Fibroblast of villous mesenchyme (primary cell): ENCODE results near the gene NUCKS1. TPM values are rescaled to one million over a fixed set of nuclear protein-coding genes. Genes with fewer than 3 reads are reported as not detected.
A peak's percentile ranks its signal among the peaks of the same experiment; 100 is the strongest.

Source experiments
- DNase-seq: peaks from one replicate; pipeline ENCODE4 v3.0.0-alpha.2; 2010; ENCODE audit warnings: low read depth
- H3K4me3 ChIP-seq: 2 replicates; pipeline ENCODE4 v1.5.1; 2011; ENCODE audit warnings: low read depth, mild to moderate bottlenecking, low read length
- total RNA-seq: library from RNA; depleted of rRNA; stranded (reverse); fragments of >200 nt; gene quantifications from 2 replicates; pipeline ENCODE4 v1.2.3, GENCODE V29; 2012
- TF ChIP-seq, protein P1 (sequence below): IDR thresholded peaks from 2 replicates; pipeline ENCODE4 v1.5.1; 2012; ENCODE audit warnings: low read depth, mild to moderate bottlenecking, low read length; ENCODE audit not compliant: insufficient read depth

NUCKS1 gene
- total RNA-seq, 1 donor: 233 TPM

DNA sequence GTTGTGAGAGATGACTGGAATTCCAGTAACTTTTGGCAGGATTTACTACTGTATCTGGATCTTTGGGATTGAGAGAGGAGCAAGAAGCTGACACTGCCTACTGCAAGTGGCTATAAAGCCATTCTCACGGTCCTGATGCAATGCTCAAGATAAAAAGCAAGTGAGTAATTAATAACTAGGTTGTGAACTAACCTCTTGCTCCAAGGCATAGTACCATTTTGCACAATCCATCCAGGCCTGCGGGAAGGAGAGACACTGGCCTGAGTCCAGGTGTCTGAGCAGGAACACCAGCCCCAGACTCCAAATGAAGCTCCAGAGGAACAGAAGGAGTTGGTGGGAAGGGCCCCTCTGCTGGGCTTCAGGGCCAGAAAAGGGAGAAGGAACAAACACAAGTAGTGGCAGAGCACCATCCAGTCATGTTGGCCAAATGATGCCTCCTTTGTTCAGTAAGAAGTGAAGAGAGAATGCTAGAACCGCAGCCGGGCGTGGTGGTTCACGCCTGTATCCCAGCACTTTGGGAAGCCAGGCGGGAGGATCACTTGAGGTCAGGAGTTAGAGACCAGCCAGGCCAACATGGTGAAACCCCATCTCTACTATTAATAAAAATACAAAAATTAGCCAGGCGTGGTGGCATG, 59.7 kb downstream of the NUCKS1 start:
- no peak overlapping the region for H3K4me3 ChIP-seq
- TF ChIP-seq, protein P1, sequence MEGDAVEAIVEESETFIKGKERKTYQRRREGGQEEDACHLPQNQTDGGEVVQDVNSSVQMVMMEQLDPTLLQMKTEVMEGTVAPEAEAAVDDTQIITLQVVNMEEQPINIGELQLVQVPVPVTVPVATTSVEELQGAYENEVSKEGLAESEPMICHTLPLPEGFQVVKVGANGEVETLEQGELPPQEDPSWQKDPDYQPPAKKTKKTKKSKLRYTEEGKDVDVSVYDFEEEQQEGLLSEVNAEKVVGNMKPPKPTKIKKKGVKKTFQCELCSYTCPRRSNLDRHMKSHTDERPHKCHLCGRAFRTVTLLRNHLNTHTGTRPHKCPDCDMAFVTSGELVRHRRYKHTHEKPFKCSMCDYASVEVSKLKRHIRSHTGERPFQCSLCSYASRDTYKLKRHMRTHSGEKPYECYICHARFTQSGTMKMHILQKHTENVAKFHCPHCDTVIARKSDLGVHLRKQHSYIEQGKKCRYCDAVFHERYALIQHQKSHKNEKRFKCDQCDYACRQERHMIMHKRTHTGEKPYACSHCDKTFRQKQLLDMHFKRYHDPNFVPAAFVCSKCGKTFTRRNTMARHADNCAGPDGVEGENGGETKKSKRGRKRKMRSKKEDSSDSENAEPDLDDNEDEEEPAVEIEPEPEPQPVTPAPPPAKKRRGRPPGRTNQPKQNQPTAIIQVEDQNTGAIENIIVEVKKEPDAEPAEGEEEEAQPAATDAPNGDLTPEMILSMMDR: no peak
- DNase-seq: peak; percentile 40

DNA sequence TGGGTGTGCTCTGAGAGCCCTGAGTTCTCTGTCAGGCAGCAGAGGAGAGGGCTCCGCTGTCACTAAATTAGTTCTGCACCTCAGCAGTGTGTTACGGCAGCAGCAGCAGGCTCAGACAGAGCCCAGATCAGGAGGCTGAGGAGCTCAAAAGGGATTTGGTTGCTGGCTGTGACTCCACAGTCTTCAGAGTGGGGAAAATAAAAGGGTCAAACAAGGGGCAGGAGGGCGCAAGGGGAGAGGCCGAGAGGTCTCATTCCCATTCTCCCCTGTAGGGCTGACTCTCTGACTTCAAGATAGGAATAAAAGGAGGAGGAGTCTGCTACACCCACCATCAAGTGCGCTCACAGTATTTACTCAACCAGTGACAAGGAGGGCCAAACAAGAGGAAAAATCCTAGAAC, 60.5 kb downstream of the NUCKS1 start:
- no peak overlapping the region for H3K4me3 ChIP-seq
- DNase-seq: no peak
- TF ChIP-seq, protein P1: no peak

DNA sequence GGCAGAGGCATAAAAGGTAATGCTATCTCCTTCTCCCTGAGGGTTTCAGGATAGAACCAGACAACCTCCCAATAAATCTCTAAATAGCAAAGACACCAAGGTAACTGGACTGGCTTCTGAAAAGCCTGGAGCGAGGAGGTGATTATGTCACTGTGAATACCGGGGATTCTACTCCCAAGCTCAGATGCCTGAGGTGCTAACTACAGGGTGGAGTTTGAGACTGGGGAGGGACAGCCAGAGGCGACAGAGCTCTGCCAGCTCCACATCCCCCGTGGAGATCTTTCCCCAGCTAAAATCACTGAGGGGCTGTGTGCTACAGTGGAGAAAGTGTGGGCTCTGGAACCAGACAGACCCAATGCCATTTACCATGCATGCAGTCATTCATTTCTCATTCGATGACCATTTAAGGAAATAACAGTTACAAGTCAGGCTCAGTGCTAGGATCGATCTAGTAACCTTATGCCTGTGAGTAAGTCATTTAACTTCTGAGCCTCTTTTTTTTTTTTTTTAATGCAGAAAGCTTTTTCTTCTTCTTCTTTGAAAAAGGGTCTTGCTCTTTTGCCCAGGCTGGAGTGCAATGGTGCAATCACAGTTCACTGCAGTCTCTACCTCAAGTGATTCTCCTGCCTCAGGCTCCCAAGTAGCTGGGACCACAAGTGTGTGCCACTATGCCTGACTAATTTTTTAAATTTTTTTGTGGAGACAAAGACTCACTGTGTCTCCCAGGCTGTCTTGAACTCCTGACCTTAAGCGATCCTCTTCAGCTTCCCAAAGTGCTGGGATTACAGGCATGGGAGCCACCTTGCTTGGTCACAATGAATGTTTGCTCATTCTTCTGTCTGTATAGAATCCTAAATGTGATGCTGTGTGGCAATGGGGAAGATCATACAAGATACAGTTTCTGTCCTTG, 61.6 kb downstream of the NUCKS1 start:
- no peak for DNase-seq
- TF ChIP-seq, protein P1: no peak
- H3K4me3 ChIP-seq: no peak overlapping the region

DNA sequence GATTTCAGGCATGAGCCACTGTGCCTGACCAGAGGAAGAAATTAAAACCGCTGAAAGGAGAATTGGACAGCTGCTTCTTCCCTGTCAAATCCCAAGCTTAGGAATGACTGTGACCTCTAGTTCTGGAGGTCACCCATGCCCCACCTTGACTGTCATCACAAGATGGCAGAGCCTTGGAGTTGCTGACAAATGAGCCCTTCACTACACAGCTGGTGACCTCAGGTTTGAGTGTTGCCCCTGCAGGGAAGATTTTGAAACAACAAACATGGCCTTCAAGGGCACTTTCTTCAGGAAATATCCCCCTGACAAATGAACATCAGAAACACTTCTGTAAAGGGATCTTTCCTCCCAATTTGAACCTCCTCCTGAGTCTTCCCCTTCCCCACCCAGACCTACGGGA, 62.7 kb downstream of the NUCKS1 start:
- no peak for DNase-seq
- H3K4me3 ChIP-seq: no peak overlapping the region
- TF ChIP-seq, protein P1: no peak

DNA sequence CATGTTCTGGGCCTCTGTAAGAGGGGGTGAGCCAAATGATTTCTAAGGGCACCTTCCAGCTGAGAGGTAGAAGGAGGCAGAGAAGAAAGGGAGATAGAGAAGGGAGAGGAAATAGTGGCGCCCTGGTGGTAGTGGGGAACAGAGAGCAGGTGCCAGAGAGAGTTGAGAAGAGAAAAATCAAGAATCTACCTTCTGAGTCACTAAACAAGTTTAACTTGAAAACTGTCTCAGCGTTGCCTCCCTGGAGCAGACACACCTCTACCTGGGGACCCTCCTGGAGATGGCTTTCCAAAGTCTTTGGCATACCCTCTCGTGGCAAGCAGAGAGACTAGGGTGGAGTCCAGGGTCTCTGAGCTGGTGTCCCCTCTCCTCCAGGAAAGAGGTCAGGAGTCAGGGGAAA, 68.6 kb downstream of the NUCKS1 start:
- no peak for DNase-seq
- no peak overlapping the region for H3K4me3 ChIP-seq
- TF ChIP-seq, protein P1: no peak

DNA sequence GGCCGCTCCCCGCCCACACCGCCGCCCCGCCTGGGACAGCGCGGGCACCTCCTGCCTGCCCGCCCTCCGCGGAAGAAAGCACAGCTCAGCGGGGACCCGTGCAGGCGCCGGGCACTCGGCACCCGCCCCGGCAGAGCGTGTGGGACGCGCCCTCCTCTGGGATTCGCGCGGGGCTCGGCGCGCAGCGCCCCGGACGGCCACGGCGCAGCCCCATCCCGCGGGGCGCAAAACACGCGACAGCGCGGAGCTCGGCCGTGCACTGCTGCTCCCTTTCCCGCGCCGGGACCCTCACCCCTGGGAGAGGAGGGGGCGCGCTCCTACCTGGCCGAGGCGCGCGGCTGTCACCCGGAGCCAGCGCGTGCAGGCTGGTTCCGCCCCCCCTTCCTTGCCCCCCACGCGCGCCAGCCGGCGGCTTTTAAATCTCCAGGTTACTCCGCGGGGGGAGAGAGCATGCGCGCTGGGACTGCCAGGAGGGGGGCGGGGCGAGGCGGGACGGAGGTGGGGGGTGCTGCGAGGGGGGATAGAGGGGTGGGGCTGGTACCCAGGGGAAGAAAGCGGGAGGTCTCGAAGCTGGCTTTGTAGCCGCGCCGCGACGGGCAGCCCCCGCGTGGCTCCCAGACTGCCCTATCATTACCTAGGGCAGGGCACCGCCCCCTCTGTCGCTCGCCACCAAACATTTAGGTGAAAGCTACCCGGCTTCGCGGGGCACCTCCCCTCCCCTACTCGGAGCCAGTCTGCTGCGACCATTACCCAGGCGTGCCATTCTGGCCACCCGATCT, 69.7 kb downstream of the NUCKS1 start, which contains the start of gene SLC45A3:
Gene SLC45A3, minus strand, starts transcription at position 437 of the 779 bp plus-strand sequence. CDS start 15,853 bp downstream, outside the sequence.
- TF ChIP-seq, protein P1: no peak
- DNase-seq: no peak
- H3K4me3 ChIP-seq: peak within 1 kb of the TSS; percentile 69
